Endothelial cell (in vitro differentiated cells): ENCODE results near the gene EXOC2. TPM values are rescaled to one million over a fixed set of nuclear protein-coding genes. Genes with fewer than 3 reads are reported as not detected.

Experiments
- DNase-seq: peaks from one replicate; pipeline ENCODE4 v3.0.0; 2021; ENCODE audit warnings: low spot score
- H3K27ac Mint-ChIP-seq: one replicate; pipeline ENCODE4 v1.8.0; 2021; ENCODE audit warnings: mixed read lengths, inconsistent platforms; ENCODE audit not compliant: unreplicated experiment
- H3K27me3 Mint-ChIP-seq: one replicate; pipeline ENCODE4 v1.8.0; 2021; ENCODE audit warnings: mild to moderate bottlenecking, moderate library complexity, mixed read lengths, inconsistent platforms; ENCODE audit not compliant: unreplicated experiment
- H3K36me3 Mint-ChIP-seq: one replicate; pipeline ENCODE4 v1.8.0; 2021; ENCODE audit warnings: mild to moderate bottlenecking, low read depth, mixed read lengths, inconsistent platforms; ENCODE audit not compliant: unreplicated experiment
- H3K4me1 Mint-ChIP-seq: one replicate; pipeline ENCODE4 v1.8.0; 2021; ENCODE audit warnings: mild to moderate bottlenecking, mixed read lengths, inconsistent platforms; ENCODE audit not compliant: unreplicated experiment
- H3K4me3 Mint-ChIP-seq: one replicate; pipeline ENCODE4 v1.8.0; 2021; ENCODE audit warnings: mild to moderate bottlenecking, mixed read lengths, inconsistent platforms; ENCODE audit not compliant: unreplicated experiment
- H3K9me3 Mint-ChIP-seq: one replicate; pipeline ENCODE4 v1.8.0; 2021; ENCODE audit warnings: mixed read lengths, inconsistent platforms; ENCODE audit not compliant: unreplicated experiment
- CTCF ChIP-seq: fragments of 200-600 bp; sonication (generic); IDR thresholded peaks from one replicate; pipeline ENCODE4 v1.5.0; 2021; ENCODE audit warnings: antibody characterized with exemption; ENCODE audit not compliant: unreplicated experiment
- total RNA-seq: library from RNA; stranded (reverse); fragmentation: NEBNext Ultra II Directional; extraction: Animal tissue kit (Norgen Biotek cat#: 25700); gene quantifications from one replicate; pipeline ENCODE4 v1.2.1, GENCODE V29; 2021; ENCODE audit not compliant: unreplicated experiment

EXOC2 gene
- total RNA-seq, 1 donor from 2014 or later, result 34.6 TPM

DNA sequence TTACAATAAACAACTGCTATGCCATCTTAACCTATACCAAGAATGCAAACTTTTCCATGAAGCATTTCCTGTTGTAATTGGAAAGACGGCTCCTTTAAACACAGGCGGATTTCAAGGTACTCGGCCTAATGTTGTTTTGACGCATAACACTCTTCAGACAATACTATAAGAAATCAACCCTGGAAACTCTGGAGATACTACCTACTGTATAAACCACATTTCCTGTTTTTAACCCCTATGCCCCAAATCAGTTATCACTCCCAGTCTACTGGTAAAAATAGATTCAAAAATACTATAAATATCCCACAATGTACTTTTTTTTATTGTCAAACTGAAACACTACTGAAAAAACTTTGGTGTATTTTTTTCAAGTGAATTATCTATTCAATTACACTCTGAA lies 183.3 kb downstream of the EXOC2 start:
- TF ChIP-seq CTCF, result no peak
- no peak for DNase-seq
- Mint-ChIP-seq H3K9me3 (no peaks in the 10 kb centered on the region), H3K4me1 (peaks cover 4% of the 10 kb centered on the region), H3K4me3 (no peak overlapping the region), H3K27me3 (no peaks in the 10 kb centered on the region), H3K27ac (no peak overlapping the region), H3K36me3 (no peaks in the 10 kb centered on the region)

- Mint-ChIP-seq H3K4me3 (no peak overlapping the region), H3K27ac (no peak overlapping the region), H3K4me1 (peaks cover 2% of the 10 kb centered on the region), H3K9me3 (no peaks in the 10 kb centered on the region), H3K36me3 (no peaks in the 10 kb centered on the region), H3K27me3 (no peaks in the 10 kb centered on the region)
- DNase-seq, result no peak
- no peak for TF ChIP-seq CTCF
Measured at GRCh38 chr6:508614-509013, 184.3 kb downstream of the EXOC2 start.

DNA sequence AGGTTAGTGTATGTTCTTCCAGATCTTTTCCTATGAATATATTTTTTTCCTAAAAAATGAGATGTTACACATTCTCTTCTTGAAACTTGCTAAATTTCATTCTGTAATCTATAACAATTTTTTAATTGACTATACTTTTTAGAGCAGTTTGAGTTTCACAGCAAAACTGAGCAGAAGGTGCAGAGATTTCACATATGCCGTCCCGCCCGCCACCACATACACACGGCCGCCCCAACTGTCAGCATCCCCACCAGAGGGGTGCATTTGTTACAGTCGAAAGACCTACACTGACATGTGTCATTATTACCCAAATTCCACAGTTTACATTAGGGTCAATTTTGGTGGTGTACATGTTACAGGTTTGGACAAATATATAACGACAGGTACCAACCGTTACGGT lies 184.9 kb downstream of the EXOC2 start:
- TF ChIP-seq CTCF, result no peak
- DNase-seq, result no peak
- Mint-ChIP-seq H3K4me1 (peaks cover 2% of the 10 kb centered on the region), H3K27me3 (no peaks in the 10 kb centered on the region), H3K4me3 (no peak overlapping the region), H3K9me3 (no peaks in the 10 kb centered on the region), H3K36me3 (no peaks in the 10 kb centered on the region), H3K27ac (no peak overlapping the region)

GRCh38 chr6:506920-507622 lies 185.9 kb downstream of the EXOC2 start:
- H3K4me1 Mint-ChIP-seq, result peaks cover 2% of the 10 kb centered on the region
- no peaks in the 10 kb centered on the region for H3K27me3 Mint-ChIP-seq
- no peak for TF ChIP-seq CTCF
- H3K27ac Mint-ChIP-seq, result no peak overlapping the region
- H3K9me3 Mint-ChIP-seq, result no peaks in the 10 kb centered on the region
- H3K4me3 Mint-ChIP-seq, result no peak overlapping the region
- DNase-seq, result no peak
- H3K36me3 Mint-ChIP-seq, result no peaks in the 10 kb centered on the region

GRCh38 chr6:506508-506907 lies 186.4 kb downstream of the EXOC2 start:
- no peaks in the 10 kb centered on the region for H3K27me3 Mint-ChIP-seq
- no peaks in the 10 kb centered on the region for H3K9me3 Mint-ChIP-seq

More at GRCh38 chr6:506508-506907, 186.4 kb downstream of the EXOC2 start:
- peaks cover 2% of the 10 kb centered on the region for H3K4me1 Mint-ChIP-seq
- H3K27ac Mint-ChIP-seq, result no peak overlapping the region
- TF ChIP-seq CTCF, result no peak
- no peak for DNase-seq
- H3K36me3 Mint-ChIP-seq, result no peaks in the 10 kb centered on the region
- H3K4me3 Mint-ChIP-seq, result no peak overlapping the region
